Myocyte (in vitro differentiated cells): Measurements from ENCODE around the gene RHOF. TPM values are rescaled to one million over a fixed set of nuclear protein-coding genes. Genes with fewer than 3 reads are reported as not detected.
A peak's percentile ranks its signal among the peaks of the same experiment; 100 is the strongest.

Experiments
- DNase-seq: peaks from one replicate; pipeline ENCODE4 v3.0.0-alpha.2; 2012; ENCODE audit warnings: low read depth
- total RNA-seq: library from RNA; depleted of rRNA; stranded (reverse); fragments of >200 nt; gene quantifications from 2 replicates; pipeline ENCODE4 v1.2.3, GENCODE V29; 2014

The RHOF gene
- total RNA-seq, 1 donor from 2014 or later: 2.4 TPM

GRCh38 chr12:121819212-121819949 lies 25.9 kb upstream of the RHOF start:
- no peak for DNase-seq

- no peak for DNase-seq
Observed at GRCh38 chr12:121817648-121818043, 24.2 kb upstream of the RHOF start.

- no peak for DNase-seq
Observed at GRCh38 chr12:121816925-121817647, 23.6 kb upstream of the RHOF start.

- no peak for DNase-seq
Observed at GRCh38 chr12:121815263-121815662, 21.8 kb upstream of the RHOF start.

- no peak for DNase-seq
Observed at GRCh38 chr12:121814429-121815119, 21.1 kb upstream of the RHOF start.

GRCh38 chr12:121813951-121814350 lies 20.5 kb upstream of the RHOF start:
- no peak for DNase-seq

GRCh38 chr12:121812921-121813896 lies 19.7 kb upstream of the RHOF start:
- no peak for DNase-seq

GRCh38 chr12:121812320-121812871 lies 18.9 kb upstream of the RHOF start:
- DNase-seq: peak; percentile 40

- DNase-seq: peak; percentile 74
Observed at GRCh38 chr12:121811434-121812319, 18.2 kb upstream of the RHOF start.

GRCh38 chr12:121810833-121811433 lies 17.4 kb upstream of the RHOF start:
- no peak for DNase-seq

- DNase-seq: no peak
Observed at GRCh38 chr12:121810234-121810817, 16.8 kb upstream of the RHOF start.

- DNase-seq: no peak
Observed at GRCh38 chr12:121809712-121810116, 16.2 kb upstream of the RHOF start.

- no peak for DNase-seq
Observed at GRCh38 chr12:121808623-121809022, 15.1 kb upstream of the RHOF start.

- no peak for DNase-seq
Observed at GRCh38 chr12:121807642-121808347, 14.3 kb upstream of the RHOF start.

GRCh38 chr12:121806546-121807423 lies 13.3 kb upstream of the RHOF start:
- peak; percentile 27 for DNase-seq

- DNase-seq: no peak
Observed at GRCh38 chr12:121806009-121806545, 12.6 kb upstream of the RHOF start.
